HepG2 (cell line): Measurements from ENCODE around the gene SMTNL1. TPM values are rescaled to one million over a fixed set of nuclear protein-coding genes. Genes with fewer than 3 reads are reported as not detected.

ENCODE experiments used
- DDIT3 ChIP-seq: sonication (generic); formaldehyde crosslinking; IDR thresholded peaks from 2 replicates; pipeline ENCODE4 v1.4.0; 2020; ENCODE audit warnings: mild to moderate bottlenecking, missing genetic modification reagents
- DNMT3B ChIP-seq: conservative IDR thresholded peaks from 2 replicates; pipeline ENCODE4 v1.6.1; 2016; ENCODE audit warnings: missing biosample characterization, control low read depth
- HMGA1 ChIP-seq: sonication (generic); formaldehyde crosslinking; conservative IDR thresholded peaks from 2 replicates; pipeline ENCODE4 v1.4.0; 2020; ENCODE audit warnings: missing genetic modification reagents
- MBD4 ChIP-seq: IDR thresholded peaks from 2 replicates; pipeline ENCODE4 v1.6.1; 2012; ENCODE audit warnings: low read length, inconsistent platforms, borderline replicate concordance
- NFKBIZ ChIP-seq: IDR thresholded peaks from 2 replicates; pipeline ENCODE4 v1.6.1; 2018; ENCODE audit warnings: missing genetic modification reagents, missing compliant biosample characterization
- PCBP1 ChIP-seq: fragments of 200-400 bp; formaldehyde crosslinking; IDR thresholded peaks from 2 replicates; pipeline ENCODE4 v1.6.1; 2017; ENCODE audit warnings: mild to moderate bottlenecking, low read depth, low read length, borderline replicate concordance
- POLR2A ChIP-seq, 2 experiments: IDR thresholded peaks; 2 replicates each; pipeline ENCODE4 v1.6.1; 2011; ENCODE audit warnings: low read depth in 2 of 2, low read length in 2 of 2, mild to moderate bottlenecking in 1 of 2, moderate library complexity in 1 of 2; ENCODE audit not compliant: insufficient read depth in 1 of 2
- SNAPC4 ChIP-seq: sonication (generic); formaldehyde crosslinking; IDR thresholded peaks from 2 replicates; pipeline ENCODE4 v1.4.0; 2020; ENCODE audit warnings: mild to moderate bottlenecking, missing genetic modification reagents
- SUZ12 ChIP-seq: fragments of 150-350 bp; IDR thresholded peaks from 2 replicates; pipeline ENCODE4 v1.6.1; 2014; ENCODE audit warnings: low read depth, low read length
- TBX2 ChIP-seq: sonication (generic); formaldehyde crosslinking; IDR thresholded peaks from 2 replicates; pipeline ENCODE4 v1.5.0; 2020; ENCODE audit warnings: missing genetic modification reagents, mild to moderate bottlenecking, borderline replicate concordance
- ZBTB10 ChIP-seq: sonication (generic); formaldehyde crosslinking; IDR thresholded peaks from 2 replicates; pipeline ENCODE4 v1.4.0; 2020; ENCODE audit warnings: missing genetic modification reagents, borderline replicate concordance
- ZBTB21 ChIP-seq: sonication (generic); formaldehyde crosslinking; IDR thresholded peaks from 2 replicates; pipeline ENCODE4 v1.4.0; 2020; ENCODE audit warnings: missing genetic modification reagents
- ZFP37 ChIP-seq: sonication (generic); formaldehyde crosslinking; IDR thresholded peaks from 2 replicates; pipeline ENCODE4 v1.4.0; 2020; ENCODE audit warnings: missing genetic modification reagents, borderline replicate concordance
- ZFP82 ChIP-seq: sonication (generic); formaldehyde crosslinking; IDR thresholded peaks from 2 replicates; pipeline ENCODE4 v1.5.1; 2020; ENCODE audit warnings: mild to moderate bottlenecking, missing genetic modification reagents, borderline replicate concordance
- ZMAT5 ChIP-seq: sonication (generic); formaldehyde crosslinking; IDR thresholded peaks from 2 replicates; pipeline ENCODE4 v1.5.0; 2020; ENCODE audit warnings: mild to moderate bottlenecking, low read depth, missing genetic modification reagents, borderline replicate concordance
- ZNF234 ChIP-seq: sonication (generic); formaldehyde crosslinking; conservative IDR thresholded peaks from 2 replicates; pipeline ENCODE4 v1.5.1; 2020; ENCODE audit warnings: mild to moderate bottlenecking, missing genetic modification reagents
- ZNF260 ChIP-seq: sonication (generic); formaldehyde crosslinking; IDR thresholded peaks from 2 replicates; pipeline ENCODE4 v1.4.0; 2020; ENCODE audit warnings: missing genetic modification reagents, low read depth, mild to moderate bottlenecking, borderline replicate concordance
- ZNF414 ChIP-seq: sonication (generic); formaldehyde crosslinking; IDR thresholded peaks from 2 replicates; pipeline ENCODE4 v1.5.0; 2020; ENCODE audit warnings: missing genetic modification reagents
- ZNF441 ChIP-seq: sonication (generic); formaldehyde crosslinking; IDR thresholded peaks from 2 replicates; pipeline ENCODE4 v1.7.0; 2021; ENCODE audit warnings: missing genetic modification reagents, borderline replicate concordance
- ZNF567 ChIP-seq: sonication (generic); formaldehyde crosslinking; IDR thresholded peaks from 2 replicates; pipeline ENCODE4 v1.8.1; 2023; ENCODE audit warnings: mild to moderate bottlenecking, missing genetic modification reagents, borderline replicate concordance
- ZNF597 ChIP-seq: sonication (generic); formaldehyde crosslinking; IDR thresholded peaks from 2 replicates; pipeline ENCODE4 v1.5.0; 2020; ENCODE audit warnings: missing genetic modification reagents
- polyA plus RNA-seq, 8 experiments: library from polyadenylated mRNA; depleted of rRNA in 3 of 8; stranded (reverse) in 7 of 8; unstranded in 1 of 8; fragments of >200 nt; fragmentation: Illumina TruSeq in 4 of 8; extraction: Trizol in 4 of 8; gene quantifications; 2 replicates each; pipeline versions ENCODE4 v1.2.1 to v1.2.3, GENCODE V29; 2011 to 2016; ENCODE audit warnings: low read depth in 4 of 8, missing spikeins in 1 of 8, mixed read lengths in 1 of 8; ENCODE audit not compliant: insufficient read depth in 1 of 8
- total RNA-seq, 5 experiments: library from RNA; depleted of rRNA; stranded (reverse); fragments of >200 nt; fragmentation: Illumina TruSeq; extraction: Trizol; gene quantifications; 2 replicates each; pipeline ENCODE4 v1.2.3, GENCODE V29; 2016; ENCODE audit warnings: low read depth in 1 of 5

SMTNL1 gene
- total and polyA plus RNA-seq, 2 of the 13 experiments (the other 11 are each of a cell fraction or from before 2014, with no cell fraction given) = 0.04 TPM; not detected in 1

- no peak for TF ChIP-seq PCBP1
- peak; percentile 79 for TF ChIP-seq TBX2 (CRISPR knock-in tag)
- TF ChIP-seq ZFP37 = no peak
- TF ChIP-seq DNMT3B (CRISPR knock-in tag) = no peak
- TF ChIP-seq ZFP82 = no peak
- TF ChIP-seq DDIT3 = no peak
- TF ChIP-seq ZNF597 (CRISPR knock-in tag) = no peak
- no peak for TF ChIP-seq NFKBIZ (CRISPR knock-in tag)
- no peak for TF ChIP-seq ZMAT5
- TF ChIP-seq ZNF567 (CRISPR knock-in tag) = no peak
- no peak for TF ChIP-seq ZNF260 (CRISPR knock-in tag)
- TF ChIP-seq POLR2A (IDR thresholded peaks at IDR 0.05; ENCODE audit: insufficient read depth in 1 of 2, low read depth in 2 of 2, low read length in 2 of 2) = no peak
- no peak for TF ChIP-seq ZBTB21 (CRISPR knock-in tag)
- TF ChIP-seq ZNF234 = no peak
- TF ChIP-seq SUZ12 = no peak
- TF ChIP-seq SNAPC4 (CRISPR knock-in tag) = no peak
- TF ChIP-seq ZBTB10 (CRISPR knock-in tag) = no peak
- TF ChIP-seq ZNF441 (CRISPR knock-in tag) = no peak
- TF ChIP-seq HMGA1 (CRISPR knock-in tag) = no peak
- TF ChIP-seq MBD4 = no peak
- 0 out of 2 replicates have a peak, but pooled peaks have one; percentile 37 for TF ChIP-seq ZNF414 (CRISPR knock-in tag)
Observed at GRCh38 chr11:57502870-57503269, 34.5 kb upstream of the SMTNL1 start (continued).
